DMS53 treated with DMSO at 0.1 percent for 48 hours (cell line): Measurements from ENCODE around the gene HSPBAP1.
"Not testable (repeated sequence)": the region's sequence is repeated elsewhere in the genome, so short reads cannot be mapped to it uniquely, and the experiment has no call there.

Source experiments
- DNase-seq: peaks from one replicate; lab custom pipeline; 2025; ENCODE audit not compliant: unreplicated experiment; lab: John Stamatoyannopoulos, UW

Gene HSPBAP1

DNA sequence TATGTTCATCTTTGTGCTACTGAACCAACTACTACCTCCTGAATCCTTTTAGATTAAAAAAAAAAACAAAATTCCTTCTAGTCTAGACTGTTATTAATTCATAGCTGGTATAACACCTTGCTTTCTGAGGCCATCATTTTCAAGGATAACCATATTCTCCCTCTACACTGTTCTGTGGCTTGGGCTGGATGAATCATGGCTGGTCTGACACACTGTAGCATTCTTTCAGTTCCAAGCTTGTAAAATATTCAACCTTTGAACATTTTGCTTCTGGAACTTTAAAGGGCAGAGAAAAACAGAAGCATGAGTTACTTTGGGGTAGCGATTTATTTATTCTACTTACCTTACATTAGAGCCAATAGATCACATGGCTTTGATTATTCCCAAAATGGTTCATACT lies 7.6 kb downstream of the HSPBAP1 start:
- no peak for DNase-seq

DNA sequence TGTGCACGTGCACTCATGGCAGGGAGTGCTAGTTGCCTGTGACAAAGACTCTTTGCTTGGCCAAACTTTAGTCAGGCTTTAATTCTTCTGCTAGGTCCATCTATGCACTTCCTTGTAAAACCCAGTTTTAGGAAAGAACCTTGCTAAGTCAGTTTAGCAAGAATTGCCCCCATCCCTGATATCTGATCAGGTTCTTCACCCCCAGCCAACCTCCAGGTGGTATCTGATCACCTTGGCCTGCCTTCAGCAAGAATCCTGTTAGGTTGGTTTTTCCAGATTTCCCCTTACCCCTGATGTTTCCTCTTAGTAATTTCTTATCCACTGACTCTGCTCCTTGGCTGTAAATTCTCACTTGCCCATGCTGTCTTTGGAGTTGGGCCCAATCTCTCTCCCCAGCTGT lies 8.4 kb downstream of the HSPBAP1 start:
- DNase-seq, result no peak

DNA sequence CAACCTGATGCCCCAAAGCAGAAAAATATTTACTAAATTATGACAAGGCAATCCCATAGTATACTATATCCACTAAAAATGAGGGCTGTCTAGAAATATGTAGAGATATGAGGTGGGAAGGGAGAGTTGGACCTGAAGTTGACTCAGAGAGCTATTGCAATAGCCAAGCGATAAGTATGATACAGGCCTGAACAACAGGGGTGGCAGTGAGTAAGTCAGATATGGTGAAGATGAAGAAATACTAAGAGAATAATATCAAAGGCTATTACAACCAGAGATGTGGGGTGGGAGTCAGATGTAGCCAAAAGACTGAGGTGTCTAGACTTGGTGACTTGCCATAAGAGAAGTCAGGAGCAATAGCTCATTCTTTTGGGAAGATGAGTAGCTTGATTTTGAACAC lies 9.2 kb downstream of the HSPBAP1 start:
- no peak for DNase-seq

DNA sequence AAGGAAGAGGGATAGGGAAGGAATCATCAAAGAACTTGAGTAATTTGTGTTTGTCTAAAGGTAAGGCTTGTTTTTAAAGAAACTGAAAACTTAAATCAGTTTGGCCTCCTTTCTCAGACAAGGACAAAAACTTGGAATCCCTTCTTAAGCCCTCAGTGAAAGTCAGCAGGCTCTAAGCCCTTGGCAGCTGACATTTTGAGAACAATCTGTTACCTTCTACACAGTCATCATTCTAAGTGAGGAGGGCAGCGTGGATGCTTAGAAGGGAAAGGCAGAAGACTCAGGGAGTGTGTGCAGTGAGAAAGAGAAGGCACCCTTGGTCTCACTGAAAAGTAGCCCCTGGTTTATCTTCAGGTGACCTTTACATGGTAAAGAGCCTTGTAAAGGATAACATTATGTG lies 10.8 kb downstream of the HSPBAP1 start:
- DNase-seq, result no peak

DNA sequence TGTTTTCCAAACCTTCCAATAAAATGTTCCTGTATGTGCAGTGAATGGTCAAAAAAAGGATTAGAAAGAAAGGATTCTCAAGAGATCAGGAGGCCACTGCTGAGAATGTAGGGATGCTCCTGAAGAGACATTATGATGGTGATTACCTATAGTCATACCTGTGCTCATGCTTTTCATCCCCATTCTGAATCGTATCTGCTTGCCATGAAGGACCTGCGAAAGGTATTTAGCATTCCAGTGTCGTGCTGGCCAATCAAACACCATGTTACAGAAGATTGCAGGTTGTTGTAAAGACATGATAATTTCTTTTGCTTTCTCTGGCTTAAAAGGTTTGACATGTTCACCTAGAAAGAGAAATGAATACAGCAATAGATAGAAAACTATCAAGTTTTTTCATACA lies 16.1 kb downstream of the HSPBAP1 start:
- no peak for DNase-seq

DNA sequence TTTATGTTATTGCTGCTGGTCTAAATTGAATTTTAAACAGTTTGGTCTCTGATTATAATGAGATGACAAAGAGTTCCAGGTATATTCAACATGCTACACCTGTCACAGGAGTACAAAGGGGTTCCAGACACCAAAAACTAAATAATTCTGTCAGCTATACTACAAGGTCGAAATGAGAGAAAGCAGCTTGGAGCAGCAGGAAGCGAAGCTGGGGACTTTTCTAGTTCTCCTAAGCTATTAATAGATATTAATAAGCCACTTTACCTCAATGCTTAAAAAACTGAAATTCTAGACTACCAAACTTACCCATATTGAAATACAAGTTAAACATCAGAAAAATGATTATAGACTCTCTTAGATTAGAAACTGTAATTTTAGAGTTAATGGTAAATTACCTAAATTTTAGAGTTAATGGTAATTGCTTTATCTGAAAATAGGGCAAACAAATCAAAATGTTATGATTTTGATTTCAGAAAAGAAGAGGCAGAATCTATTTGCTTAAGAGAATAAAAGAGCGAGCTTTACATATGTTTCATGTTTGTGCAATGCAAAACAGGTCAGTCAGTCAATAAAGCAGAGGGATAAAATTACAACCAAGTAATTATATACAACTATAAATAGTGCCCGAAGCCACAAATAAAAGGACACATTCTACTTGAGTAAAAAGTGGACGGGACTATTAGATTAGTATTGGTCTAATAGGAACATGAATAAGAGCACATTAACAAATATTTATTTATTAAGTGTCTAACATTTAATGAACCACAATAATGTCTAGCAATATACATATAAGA lies 16.8 kb downstream of the HSPBAP1 start:
- DNase-seq, result no peak

DNA sequence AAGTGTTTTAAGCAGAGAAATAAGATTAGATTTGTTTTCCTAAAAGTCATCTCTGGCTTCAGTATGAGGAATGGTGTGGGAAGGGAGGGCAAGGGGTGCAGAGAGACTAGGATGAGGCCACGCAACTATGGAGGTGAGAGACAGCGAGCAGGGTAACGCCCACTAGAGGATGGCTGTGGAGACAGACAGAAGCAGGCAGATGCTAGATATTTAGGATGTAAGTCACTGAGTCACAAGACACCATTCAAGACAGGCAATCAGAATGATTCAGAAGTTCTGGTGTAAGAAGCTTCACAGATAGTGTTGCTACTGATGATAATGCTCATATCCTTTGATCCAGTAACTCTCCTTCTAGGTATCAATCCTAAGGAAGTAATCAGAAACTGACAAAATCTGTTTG lies 19.1 kb downstream of the HSPBAP1 start:
- DNase-seq, result no peak

DNA sequence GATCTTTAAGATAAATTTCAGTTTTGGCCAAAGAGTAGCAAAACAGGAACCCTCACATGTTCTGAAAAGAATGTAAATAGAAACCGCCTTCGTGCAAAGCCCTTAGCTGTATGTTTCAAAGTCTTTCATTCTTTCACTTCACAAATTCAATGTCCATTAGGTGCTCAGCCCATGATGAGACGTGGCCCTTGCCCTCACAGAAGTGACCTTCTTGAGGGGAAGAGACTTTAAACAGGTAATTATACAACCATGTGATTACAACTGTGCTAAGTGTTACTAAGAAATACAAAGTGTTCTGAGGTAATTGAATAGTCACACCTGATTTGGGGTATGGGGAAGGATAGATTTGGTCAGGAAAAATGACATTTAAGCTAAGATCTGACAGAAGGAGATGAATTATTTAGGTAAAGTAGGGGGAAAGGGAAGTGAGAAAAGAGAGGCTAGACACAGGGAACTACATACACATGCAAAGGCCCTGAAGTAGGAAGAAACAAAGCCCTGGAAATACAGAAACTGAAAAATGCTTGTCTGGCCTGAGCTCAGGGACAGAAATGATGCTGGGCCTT lies 19.6 kb downstream of the HSPBAP1 start:
- DNase-seq, result no peak

DNA sequence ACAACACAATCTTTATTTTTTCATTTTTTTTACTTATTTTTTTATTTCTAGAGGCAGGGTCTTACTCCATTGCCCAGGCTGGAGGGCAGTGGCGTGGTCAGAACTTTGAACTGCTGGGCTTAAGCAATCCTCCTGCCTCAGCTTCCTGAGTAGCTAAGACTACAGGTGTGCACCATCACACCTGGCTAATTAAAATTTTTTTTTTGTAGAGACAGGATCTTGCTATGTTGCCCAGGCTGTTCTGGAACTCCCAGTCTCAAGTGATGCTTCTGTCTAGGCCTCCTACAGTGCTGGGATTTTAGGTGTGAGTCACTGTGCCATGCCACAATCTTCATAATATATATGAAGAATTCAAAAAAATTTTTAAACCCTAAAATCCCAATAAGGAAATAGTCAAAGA lies 20.8 kb downstream of the HSPBAP1 start:
- no peak for DNase-seq

DNA sequence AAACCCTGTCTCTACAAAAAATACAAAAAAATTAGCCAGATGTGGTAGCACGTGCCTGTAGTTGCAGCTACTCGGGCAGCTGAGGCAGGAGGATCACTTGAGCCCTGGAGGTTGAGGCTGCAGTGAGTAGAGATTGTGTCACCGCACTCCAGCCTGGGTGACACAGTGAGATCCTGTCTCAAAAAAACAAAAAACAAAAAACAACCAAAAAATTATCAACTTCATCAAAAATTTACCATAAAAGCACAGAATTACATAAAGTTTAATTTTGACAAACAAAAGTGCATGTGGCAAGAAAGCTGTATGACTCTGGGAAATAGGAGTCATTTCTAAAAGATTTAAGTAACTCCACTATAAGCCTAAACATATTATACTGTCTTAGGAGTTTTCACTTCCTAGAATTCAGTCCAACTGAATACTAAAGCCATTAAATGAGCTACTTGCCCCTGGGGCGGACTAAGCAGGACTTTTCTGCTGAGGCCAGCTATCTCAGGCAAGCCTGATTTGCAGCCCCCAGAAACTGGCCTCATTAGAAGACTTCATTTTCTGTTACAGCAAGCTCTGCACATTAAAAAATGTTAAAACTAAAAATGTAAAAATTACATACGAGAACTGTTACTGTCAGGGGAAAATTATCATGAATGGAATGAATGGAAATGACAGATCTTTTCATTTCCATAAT lies 23.0 kb downstream of the HSPBAP1 start:
- no peak for DNase-seq

DNA sequence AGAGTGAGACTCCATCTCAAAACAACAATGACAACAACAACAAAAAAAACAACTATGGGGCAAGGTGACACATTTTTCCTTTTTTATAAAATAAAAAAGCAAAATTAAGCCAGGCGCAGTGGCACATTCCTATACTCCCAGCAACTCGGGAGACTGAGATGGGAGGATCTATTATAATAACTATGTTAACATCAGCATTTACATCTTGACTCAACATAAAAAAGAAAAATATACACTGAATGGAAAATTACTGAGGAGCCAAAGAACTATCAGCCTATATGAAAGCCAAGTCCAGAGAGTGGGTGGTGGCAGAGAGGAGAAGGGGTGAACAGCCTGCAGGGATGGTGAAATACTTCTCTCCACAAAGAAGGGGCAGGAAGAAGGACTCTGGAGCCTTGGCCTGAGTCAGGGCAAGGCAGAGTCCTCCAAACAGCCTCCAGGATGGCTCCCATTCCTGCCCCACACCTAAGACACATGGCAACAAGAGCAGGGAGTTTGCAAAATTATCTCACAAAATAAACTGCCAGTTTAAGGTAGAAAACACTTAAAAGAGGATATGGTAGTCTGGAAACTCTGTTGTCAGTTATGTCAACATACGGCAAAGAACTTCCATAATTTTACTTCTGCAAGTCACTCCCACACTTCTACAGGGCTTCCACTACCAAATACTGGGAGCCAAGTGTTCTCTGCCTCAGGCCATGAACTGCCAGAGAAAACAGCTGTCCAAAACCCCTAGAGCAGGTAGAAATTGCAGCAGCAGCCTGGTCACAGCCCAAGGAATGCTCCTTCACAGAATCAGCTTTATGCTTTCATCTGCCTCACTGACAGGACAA lies 25.9 kb downstream of the HSPBAP1 start:
- no peak for DNase-seq

DNA sequence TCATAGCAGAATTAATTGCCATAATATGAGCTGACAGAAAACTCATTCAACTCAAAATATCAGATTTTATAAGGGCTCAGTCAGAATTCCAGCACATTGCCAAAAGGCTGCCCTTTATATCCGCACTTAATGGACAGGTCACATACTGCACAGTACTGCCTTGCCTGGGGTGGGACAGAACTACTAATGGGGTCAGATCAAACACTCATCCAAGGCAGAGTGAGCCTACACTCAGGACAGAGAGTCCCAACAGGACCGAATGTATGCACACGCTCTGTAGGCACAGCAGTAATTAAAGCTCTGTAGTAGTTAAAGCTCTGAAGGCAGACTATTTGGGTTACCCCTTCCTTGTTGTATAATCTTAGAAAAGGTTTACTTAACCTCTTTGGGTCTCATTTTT lies 27.2 kb downstream of the HSPBAP1 start:
- no peak for DNase-seq

DNA sequence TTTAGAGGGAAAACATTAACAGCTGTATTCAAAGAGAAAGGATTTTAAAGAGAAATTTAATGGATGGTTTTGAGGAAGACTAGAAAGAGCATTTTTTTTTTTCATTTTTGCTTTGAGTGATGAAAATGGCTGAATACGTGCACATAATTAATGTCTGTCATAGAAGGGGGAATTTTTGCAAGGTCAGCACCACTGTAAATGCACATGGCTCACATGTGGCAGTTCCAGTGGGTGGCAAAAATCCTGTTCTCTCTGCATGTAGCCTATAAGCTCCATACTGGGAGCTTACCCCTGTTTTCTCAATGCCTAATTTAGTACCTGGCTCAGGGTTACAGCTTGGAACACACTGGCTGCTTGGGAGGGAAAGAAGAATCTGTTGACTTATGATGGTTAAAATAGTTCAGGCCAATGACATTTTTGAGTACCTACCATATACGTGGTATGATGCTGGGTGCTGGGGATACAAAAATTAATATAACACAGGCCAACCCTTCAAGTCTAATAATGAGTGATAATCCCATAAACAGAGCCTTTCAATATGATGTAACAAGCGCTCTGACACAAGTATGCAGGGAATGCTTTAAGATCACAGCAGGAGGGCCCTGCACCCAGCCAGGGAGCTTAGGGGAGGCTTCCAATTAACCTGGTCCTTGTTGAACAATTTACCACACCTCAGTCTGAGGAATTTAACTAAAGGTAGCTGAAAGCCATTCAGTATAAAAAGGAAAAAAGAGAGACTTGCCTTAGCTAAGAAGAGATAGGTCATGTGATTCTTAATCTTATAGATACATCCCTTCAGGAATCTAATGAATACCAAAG lies 33.0 kb downstream of the HSPBAP1 start:
- no peak for DNase-seq

DNA sequence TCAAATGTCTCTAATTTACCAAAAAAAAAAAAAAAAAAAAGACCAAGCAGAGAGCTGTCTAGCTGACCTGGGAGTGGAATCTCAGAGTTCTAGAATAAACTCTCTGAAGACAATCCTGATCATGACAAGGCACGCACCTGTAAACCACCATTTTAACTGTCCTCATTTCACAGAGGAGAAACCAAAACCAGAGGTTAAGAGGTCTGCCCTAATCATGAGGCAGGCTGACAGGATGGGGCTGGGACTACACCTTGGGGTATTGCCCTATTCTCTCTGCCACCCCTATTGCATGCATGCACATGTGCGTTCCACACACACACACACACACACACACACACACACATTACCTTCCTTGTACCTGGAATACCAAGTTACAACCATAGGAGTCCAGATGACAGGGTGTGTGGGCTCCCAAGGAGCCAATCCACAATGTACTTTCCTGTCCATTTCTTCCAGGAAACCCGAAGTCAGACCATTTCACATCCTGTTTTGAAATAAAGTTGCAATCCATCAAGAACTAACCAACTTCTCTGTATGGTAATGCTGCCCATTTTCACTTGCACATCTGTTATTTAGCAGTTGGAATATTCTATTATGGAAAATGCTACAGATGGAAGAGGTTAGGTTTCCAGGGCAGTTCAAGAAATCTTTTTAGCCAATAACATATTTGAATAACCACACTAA lies 34.6 kb downstream of the HSPBAP1 start:
- no peak for DNase-seq

DNA sequence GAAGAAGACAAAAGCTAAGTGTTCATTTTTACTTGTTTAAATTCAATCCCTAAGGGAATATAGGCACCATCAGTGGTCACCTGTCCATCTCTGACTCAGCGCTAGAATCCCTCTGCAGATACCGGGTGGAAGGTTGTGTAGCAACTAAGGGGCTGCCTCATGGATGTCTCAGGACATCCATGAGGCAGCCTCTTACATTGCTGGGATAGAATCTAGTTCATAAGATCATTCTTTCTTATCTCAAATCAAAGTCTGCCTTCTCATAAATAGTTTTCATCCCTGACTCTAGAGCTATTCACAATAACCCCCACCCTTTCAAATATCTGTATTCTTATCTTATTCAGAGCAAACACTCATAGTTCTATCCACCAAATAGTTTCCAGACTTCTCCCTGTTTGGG lies 38.1 kb downstream of the HSPBAP1 start:
- DNase-seq, result no peak

DNA sequence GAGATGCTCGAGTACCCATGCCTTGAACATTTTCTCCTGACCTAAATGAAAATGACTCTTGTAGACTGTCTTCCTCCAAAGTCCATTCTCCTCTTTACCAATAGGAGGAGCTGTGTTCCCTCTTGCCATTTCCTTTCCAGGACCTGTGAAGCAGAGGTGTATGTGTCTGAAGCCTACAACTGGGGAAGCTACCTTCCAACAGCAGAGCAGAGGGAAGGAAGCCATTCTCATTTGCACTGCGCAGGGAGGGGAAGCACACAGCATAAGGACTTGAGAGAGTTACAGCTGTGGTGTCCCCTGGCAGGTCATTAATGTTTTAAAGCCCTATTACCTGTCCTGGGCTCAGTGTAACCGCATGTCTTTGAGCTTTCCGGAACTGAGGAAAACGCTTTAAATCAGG lies 38.7 kb downstream of the HSPBAP1 start:
- DNase-seq, result no peak

DNA sequence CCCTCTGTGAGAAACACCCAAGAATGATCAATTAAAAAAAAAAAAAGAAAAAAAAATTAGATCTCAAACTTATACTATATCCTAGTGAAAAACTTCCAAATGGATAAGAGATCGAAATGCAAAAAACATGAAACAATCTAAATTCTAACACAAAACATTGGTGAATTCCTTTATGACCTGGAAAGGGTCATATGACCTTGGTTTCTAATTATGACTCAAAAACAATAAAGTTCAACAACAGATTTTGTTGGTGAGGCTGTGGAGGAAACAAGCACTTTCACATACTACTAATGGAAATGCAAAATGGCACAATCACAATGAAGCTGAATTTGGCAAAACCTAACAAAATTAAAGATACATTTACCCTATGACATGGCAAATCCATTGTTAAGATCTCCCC lies 45.3 kb downstream of the HSPBAP1 start:
- no peak for DNase-seq

DNA sequence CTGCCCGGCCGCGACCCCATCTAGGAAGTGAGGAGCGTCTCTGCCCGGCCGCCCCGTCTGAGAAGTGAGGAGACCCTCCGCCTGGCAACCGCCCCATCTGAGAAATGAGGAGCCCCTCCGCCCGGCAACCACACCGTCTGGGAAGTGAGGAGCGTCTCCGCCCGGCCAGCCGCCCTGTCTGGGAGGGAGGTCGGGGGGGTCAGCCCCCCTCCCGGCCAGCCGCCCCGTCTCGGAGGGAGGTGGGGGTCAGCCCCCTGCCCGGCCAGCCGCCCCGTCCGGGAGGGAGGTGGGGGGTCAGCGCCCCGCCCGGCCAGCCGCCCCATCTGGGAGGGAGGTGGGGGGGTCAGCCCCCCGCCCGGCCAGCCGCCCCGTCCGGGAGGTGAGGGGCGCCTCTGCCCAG lies 46.3 kb downstream of the HSPBAP1 start:
- not testable (repeated sequence) for DNase-seq

DNA sequence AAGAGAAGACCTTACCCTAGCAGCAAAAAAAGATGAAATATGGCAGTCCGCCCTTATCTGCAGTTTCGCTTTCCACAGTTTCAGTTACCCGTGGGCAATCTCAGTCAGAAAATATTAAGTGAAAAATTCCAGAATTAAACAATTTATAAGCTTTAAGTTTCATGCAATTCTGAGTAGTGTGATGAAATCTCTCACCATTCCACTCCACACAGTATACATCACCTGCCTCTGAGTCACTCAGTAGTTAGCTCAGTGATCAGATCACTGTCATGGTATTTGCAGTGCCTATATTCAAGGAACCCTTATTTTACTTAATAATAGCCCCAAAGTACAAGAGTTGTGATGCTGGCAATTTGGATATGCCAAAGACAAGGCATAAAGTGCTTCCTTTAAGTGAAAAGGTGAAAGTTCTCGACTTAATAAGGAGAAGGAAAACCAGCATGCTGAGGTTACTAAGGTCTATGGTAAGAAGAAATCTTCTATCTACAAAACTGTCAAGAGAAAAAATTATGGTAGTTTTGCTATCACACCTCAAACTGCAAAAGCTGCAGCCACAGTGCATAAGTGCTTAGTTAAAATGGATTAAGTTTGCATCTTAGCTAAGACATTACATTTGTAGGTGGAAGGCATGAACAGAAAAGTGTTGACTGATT lies 48.1 kb downstream of the HSPBAP1 start:
- DNase-seq, result no peak
